ENCODE measurements around the gene OSTF1. TPM values are rescaled to one million over a fixed set of nuclear protein-coding genes. Genes with fewer than 3 reads are reported as not detected.

Gene OSTF1
- total RNA-seq, 4 donors from 2014 or later, result 37.9 to 69.4 (median 42.4) TPM

DNA sequence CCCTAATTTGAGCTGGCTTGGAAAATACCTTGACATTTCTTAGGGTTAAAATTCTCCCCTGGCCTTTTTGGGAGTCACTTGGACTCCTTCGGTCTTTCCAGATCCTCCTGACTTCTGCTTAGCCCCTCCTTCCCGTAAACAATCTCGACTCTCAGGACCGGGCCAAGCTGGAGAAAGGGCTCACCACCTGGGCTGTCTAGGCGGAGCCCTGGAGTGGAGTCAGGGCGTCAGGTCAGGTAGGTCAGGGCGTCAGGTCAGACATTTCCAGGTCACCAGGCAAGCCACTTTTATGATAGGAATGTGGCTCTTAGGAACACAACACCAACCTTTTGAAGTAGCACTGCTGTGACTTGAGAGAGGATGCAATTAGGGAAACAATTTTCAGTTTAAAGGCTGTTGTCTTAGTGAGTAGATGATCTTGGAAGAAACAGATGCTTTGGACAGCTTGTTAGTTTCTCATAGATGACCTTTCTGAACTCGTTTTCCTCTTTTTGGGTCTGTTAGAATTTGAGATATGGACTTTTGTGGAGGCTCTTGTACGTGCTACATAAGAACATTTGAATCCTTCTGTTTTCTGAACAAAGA lies 12.8 kb downstream of the OSTF1 start:
- TF ChIP-seq, protein P1, sequence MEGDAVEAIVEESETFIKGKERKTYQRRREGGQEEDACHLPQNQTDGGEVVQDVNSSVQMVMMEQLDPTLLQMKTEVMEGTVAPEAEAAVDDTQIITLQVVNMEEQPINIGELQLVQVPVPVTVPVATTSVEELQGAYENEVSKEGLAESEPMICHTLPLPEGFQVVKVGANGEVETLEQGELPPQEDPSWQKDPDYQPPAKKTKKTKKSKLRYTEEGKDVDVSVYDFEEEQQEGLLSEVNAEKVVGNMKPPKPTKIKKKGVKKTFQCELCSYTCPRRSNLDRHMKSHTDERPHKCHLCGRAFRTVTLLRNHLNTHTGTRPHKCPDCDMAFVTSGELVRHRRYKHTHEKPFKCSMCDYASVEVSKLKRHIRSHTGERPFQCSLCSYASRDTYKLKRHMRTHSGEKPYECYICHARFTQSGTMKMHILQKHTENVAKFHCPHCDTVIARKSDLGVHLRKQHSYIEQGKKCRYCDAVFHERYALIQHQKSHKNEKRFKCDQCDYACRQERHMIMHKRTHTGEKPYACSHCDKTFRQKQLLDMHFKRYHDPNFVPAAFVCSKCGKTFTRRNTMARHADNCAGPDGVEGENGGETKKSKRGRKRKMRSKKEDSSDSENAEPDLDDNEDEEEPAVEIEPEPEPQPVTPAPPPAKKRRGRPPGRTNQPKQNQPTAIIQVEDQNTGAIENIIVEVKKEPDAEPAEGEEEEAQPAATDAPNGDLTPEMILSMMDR (IDR thresholded peaks at IDR 0.05; ENCODE audit: low read depth), result no peak

DNA sequence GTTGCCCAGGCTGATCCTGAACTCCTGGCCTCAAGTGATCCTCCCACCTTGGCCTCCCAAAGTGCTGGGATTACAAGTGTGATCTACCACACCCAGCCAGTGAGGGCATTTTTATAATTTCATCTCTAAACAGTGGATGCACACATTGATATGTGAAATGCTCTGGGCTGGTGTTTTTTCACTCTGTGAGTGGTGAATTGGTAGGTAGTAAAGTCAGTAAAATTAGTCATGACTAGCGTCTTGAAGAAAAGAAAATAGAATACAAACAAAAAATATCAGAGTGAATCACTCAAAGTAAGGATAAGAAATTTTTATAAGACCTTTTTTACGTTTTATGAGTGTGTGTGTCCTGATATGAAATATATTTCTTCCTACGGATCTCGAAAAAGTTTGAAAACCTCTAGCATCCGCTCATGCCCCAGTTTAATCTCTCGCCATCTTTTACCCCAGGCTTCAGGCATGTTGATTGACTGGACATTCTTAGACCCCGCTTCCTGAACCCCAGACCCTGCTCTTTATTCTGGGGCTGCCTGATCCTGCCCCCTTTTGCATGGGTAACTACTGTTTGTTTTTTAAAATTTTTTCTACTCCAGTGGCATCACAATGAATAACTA lies 14.0 kb downstream of the OSTF1 start:
- TF ChIP-seq, protein P1 (IDR thresholded peaks at IDR 0.05; ENCODE audit: low read depth), result no peak

DNA sequence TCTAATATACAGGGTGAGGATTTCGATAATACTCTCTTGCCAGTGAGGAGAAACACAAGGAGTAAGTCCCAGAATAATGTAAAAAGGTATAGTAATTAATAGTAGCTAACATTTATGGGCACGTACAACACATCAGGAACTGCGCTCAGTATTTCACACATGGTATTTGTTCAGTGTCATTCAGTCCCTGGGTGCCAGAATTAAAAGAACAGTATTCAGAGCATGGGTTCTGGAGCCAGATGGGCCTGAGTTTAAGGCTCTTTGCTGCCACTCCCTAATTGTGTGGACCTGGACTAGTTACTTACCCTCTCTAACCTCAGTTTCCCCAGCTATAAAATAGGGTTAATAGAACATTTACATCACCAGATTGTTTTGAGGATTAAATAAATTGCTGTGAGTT lies 16.3 kb downstream of the OSTF1 start:
- TF ChIP-seq, protein P1 (IDR thresholded peaks at IDR 0.05; ENCODE audit: low read depth), result no peak

DNA sequence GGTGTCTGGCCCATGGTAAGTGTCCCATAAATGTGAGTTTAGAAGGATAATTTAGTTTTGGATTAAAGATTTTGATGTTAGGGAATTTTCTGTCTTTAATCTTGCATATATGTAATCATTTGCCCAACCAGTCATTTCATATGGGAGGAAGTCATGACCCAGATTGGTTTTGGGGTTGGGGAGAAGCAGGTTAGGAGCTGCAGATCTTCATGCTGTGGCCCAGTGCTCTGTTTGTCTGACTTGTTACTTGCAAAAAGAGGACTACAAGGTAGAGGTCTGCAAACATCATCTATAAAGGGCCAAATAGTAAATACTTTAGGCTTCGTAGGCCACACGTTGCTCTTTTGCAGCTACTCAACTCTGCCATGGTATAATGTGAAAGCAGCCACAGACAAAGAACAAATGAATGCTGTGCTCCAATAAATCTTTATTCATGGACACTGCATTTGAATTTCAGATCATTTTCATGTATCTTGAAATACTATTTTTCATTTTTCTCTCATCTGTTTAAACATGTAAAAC lies 16.8 kb downstream of the OSTF1 start:
- TF ChIP-seq, protein P1 (IDR thresholded peaks at IDR 0.05; ENCODE audit: low read depth), result no peak

DNA sequence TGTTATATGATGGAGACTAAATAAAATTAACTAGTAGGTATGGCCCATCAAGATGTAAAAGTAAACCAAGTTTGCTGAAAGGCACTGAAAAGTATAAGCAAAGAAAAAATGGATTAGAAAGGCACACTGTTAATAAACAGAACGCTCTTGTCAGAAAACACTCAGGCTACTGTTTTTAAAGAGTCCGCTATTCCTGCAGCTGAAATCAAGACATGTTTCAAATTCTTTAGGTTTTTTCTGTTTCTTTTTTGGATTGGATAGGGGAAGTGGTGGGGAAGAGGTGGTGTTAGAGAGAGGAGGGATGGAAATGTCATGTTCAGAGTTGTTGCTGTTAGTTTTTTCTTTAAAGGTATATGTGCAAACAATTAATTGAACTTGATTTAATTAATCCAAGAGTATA lies 17.5 kb downstream of the OSTF1 start:
- TF ChIP-seq, protein P1 (IDR thresholded peaks at IDR 0.05; ENCODE audit: low read depth), result no peak

DNA sequence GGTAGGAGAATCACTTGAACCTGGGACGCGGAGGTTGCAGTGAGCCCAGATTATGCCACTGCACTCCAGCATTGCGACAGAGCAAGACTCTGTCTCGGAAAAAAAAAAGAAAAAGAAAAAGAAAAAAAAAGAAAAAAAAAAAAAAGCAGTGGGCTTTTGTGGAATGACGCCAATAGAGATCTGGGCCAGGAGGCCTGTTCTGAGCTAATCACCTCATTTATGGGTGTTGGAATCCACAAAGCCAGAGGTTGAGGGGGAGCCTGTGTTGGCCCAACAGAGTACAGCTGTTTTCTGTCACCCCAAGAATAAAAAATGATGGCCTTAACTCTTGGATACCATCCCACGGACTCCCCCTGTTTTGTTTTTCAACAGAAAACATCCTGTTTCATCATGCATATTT lies 18.5 kb downstream of the OSTF1 start:
- TF ChIP-seq, protein P1 (IDR thresholded peaks at IDR 0.05; ENCODE audit: low read depth), result no peak

DNA sequence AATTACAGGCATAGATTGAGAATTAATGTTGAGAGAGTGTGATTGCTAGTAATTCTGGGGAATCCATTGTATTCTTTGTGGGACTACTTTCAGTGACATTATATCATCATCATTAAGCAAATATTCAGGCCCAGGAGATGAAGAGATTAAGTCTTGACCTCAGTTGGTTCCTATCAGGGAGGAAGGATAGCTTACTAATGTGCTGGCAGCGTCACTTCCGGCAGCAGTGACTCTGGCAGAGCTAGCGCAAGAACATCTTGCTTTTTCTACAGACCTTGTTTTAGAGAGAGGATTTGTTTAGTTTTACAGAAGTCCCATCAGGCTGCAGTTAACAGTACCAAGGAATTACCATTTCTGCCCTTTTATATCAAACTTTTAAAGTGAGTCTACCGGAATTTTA lies 20.3 kb downstream of the OSTF1 start:
- TF ChIP-seq, protein P1 (IDR thresholded peaks at IDR 0.05; ENCODE audit: low read depth), result no peak

All from subcutaneous adipose tissue (tissue), 4 donors.